Ovary (tissue), 9 donors: ENCODE data around the gene PACSIN2. TPM values are rescaled to one million over a fixed set of nuclear protein-coding genes. Genes with fewer than 3 reads are reported as not detected.

Experiments used
- DNase-seq, 5 donors: peaks; one replicate each; pipeline ENCODE4 v3.0.0-alpha.2; 2019 to 2020
- H3K27ac ChIP-seq, 2 donors: fragments of 200-600 bp; one replicate each; pipeline versions ENCODE4 v1.5.1 to v1.8.0; 2019 to 2022
- H3K27me3 ChIP-seq: fragments of 200-600 bp; one replicate; pipeline ENCODE4 v1.8.0; 2022
- H3K36me3 ChIP-seq: fragments of 200-600 bp; sonication (generic); one replicate; pipeline ENCODE4 v1.5.1; 2019
- H3K4me1 ChIP-seq: one replicate; pipeline ENCODE4 v1.8.1; 2013; ENCODE audit warnings: mild to moderate bottlenecking, moderate library complexity; ENCODE audit not compliant: insufficient read depth
- H3K4me3 ChIP-seq: fragments of 200-600 bp; sonication (generic); one replicate; pipeline ENCODE4 v1.5.1; 2017
- H3K9me3 ChIP-seq, 2 donors: fragments of 200-600 bp in 1 of 2; sonication (generic) in 1 of 2; one replicate each; pipeline versions ENCODE4 v1.5.1 to v1.8.1; 2013 to 2019; ENCODE audit warnings: mild to moderate bottlenecking in 1 of 2, moderate library complexity in 1 of 2
- CTCF ChIP-seq, 3 donors: fragments of 450-650 bp in 2 of 3; fragments of 200-600 bp in 1 of 3; IDR thresholded peaks; one replicate each; pipeline versions ENCODE4 v1.5.1 to v1.8.0; 2016 to 2022; ENCODE audit warnings: antibody characterized with exemption in 3 of 3, mild to moderate bottlenecking in 1 of 3
- EP300 ChIP-seq: sonication (generic); formaldehyde crosslinking; IDR thresholded peaks from one replicate; pipeline ENCODE4 v1.6.1; 2017; ENCODE audit warnings: antibody characterized with exemption
- POLR2A ChIP-seq: fragments of 450-650 bp; IDR thresholded peaks from one replicate; pipeline ENCODE4 v1.6.1; 2017; ENCODE audit warnings: antibody characterized with exemption, mild to moderate bottlenecking, moderate library complexity
- WGBS, 3 donors: extraction: QIAGEN DNeasy Blood & Tissue Kit in 1 of 3; methylation state at CpG; one replicate each; pipeline versions ENCODE4 v1.1.5 to v1.1.7; 2013 to 2017; 5-methylcytosine and 5-hydroxymethylcytosine counted together
- intact Hi-C, 4 donors: fragments of 100-400 bp; cut with DNase I; formaldehyde crosslinking; loops; one replicate each; pipeline versions ENCODE4 v1.11.0 to v1.15.1; 2022 to 2023
- polyA plus RNA-seq, 2 donors: library from polyadenylated mRNA; stranded (reverse); fragments of 200-250 nt in 1 of 2; fragments of 350-450 nt in 1 of 2; fragmentation: Illumina TruSeq in 1 of 2; extraction: RNeasy Lipid Tissue Mini Kit (QIAGEN cat#74804) in 1 of 2; gene quantifications; one replicate each; pipeline ENCODE4 v1.2.3, GENCODE V29; 2013 to 2014
- total RNA-seq, 7 donors: library from RNA; depleted of rRNA in 2 of 7; stranded (reverse); fragments of >200 nt in 2 of 7; fragmentation: NEBNext Ultra II Directional in 3 of 7; extraction: Animal tissue kit (Norgen Biotek cat#: 25700) in 3 of 7; gene quantifications; one replicate each; pipeline versions ENCODE4 v1.1.0 to v1.2.4, GENCODE V29; 2016 to 2023
- donor health status: DM: no; HTN: no; CAD: no; lungs with moderate emphysema.
- donor health status: DM: no; HTN: no; CAD: no.
- donor health status: Bipolar disorder and iron deficiency.
- donor health status: DM: yes; HTN: yes; CAD: no.
- donor health status: DM: no; HTN: no; CAD: no.
- donor health status: DM: yes; HTN: yes; CAD: no.

Gene PACSIN2
- total and polyA plus RNA-seq, 9 donors: 25.5 to 60.0 (median 48.0) TPM

DNA sequence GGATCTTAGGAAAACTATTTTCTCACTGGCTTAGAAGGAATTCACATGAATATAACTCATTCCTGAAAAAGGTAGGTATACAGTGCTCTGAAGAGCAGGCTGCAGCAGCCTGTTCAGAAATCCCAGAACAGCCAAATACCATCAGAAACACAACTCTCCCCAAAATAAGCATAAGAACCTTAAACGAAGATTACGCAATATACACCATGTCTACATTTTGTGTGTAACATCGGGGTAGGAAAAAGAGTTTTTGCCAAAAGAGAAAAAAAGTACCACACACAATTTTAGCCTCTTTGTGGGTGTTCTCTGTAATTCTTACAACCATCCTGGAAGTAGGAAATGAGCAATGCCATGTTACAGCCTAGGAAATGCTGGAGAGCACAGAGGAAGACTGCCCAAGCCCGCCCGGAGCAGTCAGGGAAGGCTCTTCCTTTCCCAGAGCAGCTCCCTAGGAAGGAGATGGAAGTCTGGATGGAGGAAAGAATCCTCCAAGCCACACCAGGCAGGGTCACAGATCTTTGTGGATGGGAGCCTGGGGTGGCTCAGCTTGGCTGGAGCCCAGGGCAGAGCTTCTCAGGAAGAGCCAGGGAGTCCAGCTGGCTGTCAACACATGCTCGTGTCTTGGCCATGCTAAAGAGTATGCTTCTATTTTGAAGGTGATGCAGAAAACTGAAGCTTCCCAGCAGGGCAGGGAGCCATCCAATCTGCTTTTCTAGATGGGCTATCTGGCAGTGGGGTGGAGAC is 108.2 kb downstream of the PACSIN2 start:
- Histone ChIP-seq H3K9me3 (no peaks in the 10 kb centered on the region), H3K36me3 (no peaks in the 10 kb centered on the region), H3K4me1 (peaks cover 44% of the 10 kb centered on the region), H3K27ac (peak overlapping the region in 1 of 2 donors; percentile 3), H3K4me3 (no peak overlapping the region), H3K27me3 (no peaks in the 10 kb centered on the region)
- peak; percentile 51 to 72 (median 67) for DNase-seq
- no peak for TF ChIP-seq EP300
- TF ChIP-seq CTCF (IDR thresholded peaks at IDR 0.05): no peak
- TF ChIP-seq POLR2A: no peak
- 58 to 60% (median 59%) methylated on average over 6 of the region's 6 CpGs for WGBS, 3 donors
- intact Hi-C loops: loop anchor here in 1 of 4 donors (2.0 kb wide), 1 partner anchor 26 kb away; no protein-coding TSS in a partner anchor

DNA sequence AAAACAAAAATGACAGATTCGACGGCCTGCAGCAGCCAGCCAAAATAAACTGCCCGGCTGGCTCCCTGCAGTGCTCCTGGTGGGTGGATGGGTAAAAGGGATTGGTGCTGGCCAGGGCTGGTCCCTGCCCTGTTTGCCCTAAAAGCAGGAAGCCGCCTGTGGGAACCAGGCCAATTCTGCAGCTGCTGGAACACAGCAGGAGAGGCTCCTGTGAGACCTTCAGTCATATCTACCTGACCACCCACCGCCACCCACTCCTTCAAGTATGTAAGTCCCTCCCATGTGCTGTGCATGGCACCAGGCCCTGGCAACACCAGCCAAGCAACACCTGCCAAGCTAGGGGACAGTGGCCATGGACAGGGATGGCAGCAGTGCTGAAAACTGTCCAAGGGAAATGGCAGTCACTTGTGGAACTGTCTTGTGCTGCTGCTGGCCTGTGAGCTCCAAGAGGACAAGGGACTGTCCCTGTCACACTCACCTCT is 109.2 kb downstream of the PACSIN2 start:
- intact Hi-C loops: loop anchor here in 1 of 4 donors (2.0 kb wide), 1 partner anchor 27 kb away; no protein-coding TSS in a partner anchor

GRCh38 chr22:42905217-42905616 is 109.7 kb downstream of the PACSIN2 start:
- H3K36me3 ChIP-seq: no peaks in the 10 kb centered on the region
- H3K9me3 ChIP-seq: no peaks in the 10 kb centered on the region
- peaks cover 44% of the 10 kb centered on the region for H3K4me1 ChIP-seq
- TF ChIP-seq EP300 (no peak), CTCF (IDR thresholded peaks at IDR 0.05) (no peak), POLR2A (no peak)
- intact Hi-C loops: no loop called here
- H3K27ac ChIP-seq: no peak overlapping the region
- no peaks in the 10 kb centered on the region for H3K27me3 ChIP-seq
- H3K4me3 ChIP-seq: no peak overlapping the region
- 81 to 89% (median 84%) methylated on average over 13 of the region's 13 CpGs for WGBS, 3 donors
- no peak for DNase-seq

More for the DNA sequence above, 109.2 kb downstream of the PACSIN2 start:
- peak; percentile 26 to 60 (median 39) for DNase-seq
- Histone ChIP-seq H3K36me3 (no peaks in the 10 kb centered on the region), H3K27ac (no peak overlapping the region), H3K9me3 (no peaks in the 10 kb centered on the region), H3K4me3 (no peak overlapping the region), H3K4me1 (peaks cover 44% of the 10 kb centered on the region), H3K27me3 (no peaks in the 10 kb centered on the region)
- no peak for TF ChIP-seq CTCF (IDR thresholded peaks at IDR 0.05)
- TF ChIP-seq EP300: no peak
- no peak for TF ChIP-seq POLR2A
- WGBS, 3 donors: 51 to 74% (median 69%) methylated on average over 5 of the region's 5 CpGs

DNA sequence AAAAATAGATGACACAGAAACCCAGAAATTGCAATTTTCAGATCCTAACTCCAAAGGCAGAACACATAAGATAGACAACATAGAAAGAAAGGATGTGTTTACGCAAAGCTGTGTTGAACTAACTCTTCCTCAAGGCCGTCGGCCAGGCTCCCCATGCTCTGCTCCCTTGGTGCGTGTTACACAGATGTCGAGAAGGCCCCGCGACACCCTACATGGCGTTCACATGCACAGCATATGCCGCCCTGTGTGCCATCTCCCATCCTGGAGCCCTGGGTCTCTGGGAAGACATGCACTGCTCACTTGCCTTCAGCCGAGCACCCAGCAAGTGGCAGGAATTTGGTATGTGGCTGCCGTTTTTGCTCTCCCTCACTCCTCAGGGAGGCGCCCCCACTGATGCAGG is 110.9 kb downstream of the PACSIN2 start:
- H3K27ac ChIP-seq: no peak overlapping the region
- WGBS, 3 donors: 55 to 85% (median 63%) methylated on average over 12 of the region's 12 CpGs

More for the DNA sequence above, 110.9 kb downstream of the PACSIN2 start:
- TF ChIP-seq EP300: no peak
- no peak for TF ChIP-seq CTCF (IDR thresholded peaks at IDR 0.05)
- TF ChIP-seq POLR2A: no peak
- no peak for DNase-seq
- Histone ChIP-seq H3K4me1 (peaks cover 44% of the 10 kb centered on the region), H3K4me3 (no peak overlapping the region), H3K36me3 (no peaks in the 10 kb centered on the region), H3K27me3 (no peaks in the 10 kb centered on the region), H3K9me3 (no peaks in the 10 kb centered on the region)
- intact Hi-C loops: no loop called here
